Loucy (cell line): ENCODE data around the gene TNNI2.

Experiments
- CTCF ChIP-seq: fragments of 200-600 bp; sonication (generic); conservative IDR thresholded peaks from 2 replicates; pipeline ENCODE4 v1.5.1; 2014; ENCODE audit warnings: mild to moderate bottlenecking, antibody characterized with exemption, low read length
- EZH2phosphoT487 ChIP-seq: fragments of 200-600 bp; IDR thresholded peaks from 2 replicates; pipeline ENCODE4 v1.6.1; 2018; ENCODE audit warnings: antibody characterized with exemption, mild to moderate bottlenecking, moderate library complexity, borderline replicate concordance

- no peak for TF ChIP-seq EZH2phosphoT487
- TF ChIP-seq CTCF = no peak
Measured at GRCh38 chr11:1840780-1841480, 2.1 kb downstream of the TNNI2 start.
